ENCODE results near the gene TCF25. TPM values are rescaled to one million over a fixed set of nuclear protein-coding genes. Genes with fewer than 3 reads are reported as not detected.

Gene TCF25
- total RNA-seq, 1 experiment from 2014 or later: 298 TPM

DNA sequence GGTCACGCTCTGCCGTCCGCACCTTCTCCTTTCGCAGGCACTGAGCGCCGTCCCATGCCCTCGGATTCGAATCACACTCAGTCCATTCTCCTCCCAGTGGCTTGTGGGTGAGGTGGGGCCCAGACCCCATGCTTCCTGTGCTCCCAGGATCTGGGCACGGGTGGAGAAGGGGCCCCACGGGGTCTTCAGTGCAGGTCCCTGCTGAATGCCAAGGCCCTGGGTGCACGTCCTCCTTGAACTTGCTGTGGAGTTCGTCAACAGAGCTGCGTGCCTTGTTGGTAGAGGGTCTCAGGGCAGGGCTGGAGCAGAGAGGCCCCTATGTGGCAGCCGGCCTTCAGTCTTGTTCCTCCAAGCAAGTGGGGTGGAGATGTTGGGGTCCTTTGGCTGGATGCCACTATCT, 38.0 kb downstream of the TCF25 start:
- Histone ChIP-seq H3K9me3 (ENCODE audit: insufficient read depth, low read depth) (no peaks in the 10 kb centered on the region), H3K4me3 (no peak overlapping the region), H3F3A (ENCODE audit: insufficient read depth, low read depth) (peaks cover 25% of the 10 kb centered on the region; the same call in 1 of the 2 replicates), H2AFZ (no peak overlapping the region), H3K36me3 (ENCODE audit: low read depth) (peaks cover 6% of the 10 kb centered on the region; the same call in 1 of the 2 replicates), H4K20me1 (ENCODE audit: insufficient read depth) (no peaks in the 10 kb centered on the region; the same call in 1 of the 2 replicates), H3K79me2 (ENCODE audit: low read depth) (no peaks in the 10 kb centered on the region), H3K27ac (no peak overlapping the region), H3K9me2 (ENCODE audit: insufficient read depth) (no peaks in the 10 kb centered on the region), H3K4me1 (replicated peaks; ENCODE audit: insufficient read depth) (no peaks in the 10 kb centered on the region), H3K27me3 (ENCODE audit: insufficient read depth, low read depth) (no peaks in the 10 kb centered on the region), H3K4me2 (no peak overlapping the region)
- no peak for TF ChIP-seq EZH2 (IDR thresholded peaks at IDR 0.05; ENCODE audit: low read depth)
- TF ChIP-seq, protein P1, sequence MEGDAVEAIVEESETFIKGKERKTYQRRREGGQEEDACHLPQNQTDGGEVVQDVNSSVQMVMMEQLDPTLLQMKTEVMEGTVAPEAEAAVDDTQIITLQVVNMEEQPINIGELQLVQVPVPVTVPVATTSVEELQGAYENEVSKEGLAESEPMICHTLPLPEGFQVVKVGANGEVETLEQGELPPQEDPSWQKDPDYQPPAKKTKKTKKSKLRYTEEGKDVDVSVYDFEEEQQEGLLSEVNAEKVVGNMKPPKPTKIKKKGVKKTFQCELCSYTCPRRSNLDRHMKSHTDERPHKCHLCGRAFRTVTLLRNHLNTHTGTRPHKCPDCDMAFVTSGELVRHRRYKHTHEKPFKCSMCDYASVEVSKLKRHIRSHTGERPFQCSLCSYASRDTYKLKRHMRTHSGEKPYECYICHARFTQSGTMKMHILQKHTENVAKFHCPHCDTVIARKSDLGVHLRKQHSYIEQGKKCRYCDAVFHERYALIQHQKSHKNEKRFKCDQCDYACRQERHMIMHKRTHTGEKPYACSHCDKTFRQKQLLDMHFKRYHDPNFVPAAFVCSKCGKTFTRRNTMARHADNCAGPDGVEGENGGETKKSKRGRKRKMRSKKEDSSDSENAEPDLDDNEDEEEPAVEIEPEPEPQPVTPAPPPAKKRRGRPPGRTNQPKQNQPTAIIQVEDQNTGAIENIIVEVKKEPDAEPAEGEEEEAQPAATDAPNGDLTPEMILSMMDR (conservative IDR thresholded peaks at IDR 0.05): no peak
- ChIA-PET CTCF (no interaction called here), POLR2A (ENCODE audit: unreplicated experiment) (no interaction called here)
- BruUV-seq (replicated peaks): no TSS peak
- intact Hi-C loops (cut with micrococcal nuclease; ENCODE audit: unreplicated experiment): no loop called here
- no peak for DNase-seq

DNA sequence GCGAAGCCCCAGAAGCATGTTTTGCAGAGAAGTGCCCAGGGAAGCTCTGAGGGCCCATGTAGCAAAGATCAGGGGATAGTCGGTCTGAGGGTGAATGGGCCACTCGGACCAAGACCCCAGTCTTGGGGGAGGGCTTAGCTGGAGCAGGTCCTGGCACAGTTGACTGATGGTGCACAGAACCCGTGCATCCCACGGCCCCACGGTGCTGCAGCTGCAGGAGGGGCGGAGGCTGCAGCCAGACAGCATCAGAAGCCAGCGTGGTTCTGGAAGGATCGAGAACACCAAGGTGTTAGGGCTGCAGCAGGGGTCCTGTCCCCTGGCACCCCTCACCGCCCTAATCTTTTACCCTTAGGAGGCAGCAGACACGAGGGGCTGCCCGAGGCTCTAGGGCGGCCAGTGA, 38.8 kb downstream of the TCF25 start:
- Histone ChIP-seq H3K4me1 (replicated peaks; ENCODE audit: insufficient read depth) (peaks cover 2% of the 10 kb centered on the region), H3K36me3 (ENCODE audit: low read depth) (peaks cover 6% of the 10 kb centered on the region; the same call in 1 of the 2 replicates), H4K20me1 (ENCODE audit: insufficient read depth) (no peaks in the 10 kb centered on the region; the same call in 1 of the 2 replicates), H3K79me2 (ENCODE audit: low read depth) (no peaks in the 10 kb centered on the region), H3K4me2 (no peak overlapping the region), H3F3A (ENCODE audit: insufficient read depth, low read depth) (peaks cover 27% of the 10 kb centered on the region; the same call in 1 of the 2 replicates), H3K4me3 (no peak overlapping the region), H3K9me3 (ENCODE audit: insufficient read depth, low read depth) (no peaks in the 10 kb centered on the region), H3K27ac (no peak overlapping the region), H3K9me2 (ENCODE audit: insufficient read depth) (no peaks in the 10 kb centered on the region), H3K27me3 (ENCODE audit: insufficient read depth, low read depth) (no peaks in the 10 kb centered on the region), H2AFZ (no peak overlapping the region)
- ChIA-PET CTCF (no interaction called here), POLR2A (ENCODE audit: unreplicated experiment) (no interaction called here)
- intact Hi-C loops (cut with micrococcal nuclease; ENCODE audit: unreplicated experiment): no loop called here
- TF ChIP-seq, protein P1 (conservative IDR thresholded peaks at IDR 0.05): no peak
- no peak for TF ChIP-seq EZH2 (IDR thresholded peaks at IDR 0.05; ENCODE audit: low read depth)
- BruUV-seq (replicated peaks): no TSS peak
- no peak for DNase-seq

DNA sequence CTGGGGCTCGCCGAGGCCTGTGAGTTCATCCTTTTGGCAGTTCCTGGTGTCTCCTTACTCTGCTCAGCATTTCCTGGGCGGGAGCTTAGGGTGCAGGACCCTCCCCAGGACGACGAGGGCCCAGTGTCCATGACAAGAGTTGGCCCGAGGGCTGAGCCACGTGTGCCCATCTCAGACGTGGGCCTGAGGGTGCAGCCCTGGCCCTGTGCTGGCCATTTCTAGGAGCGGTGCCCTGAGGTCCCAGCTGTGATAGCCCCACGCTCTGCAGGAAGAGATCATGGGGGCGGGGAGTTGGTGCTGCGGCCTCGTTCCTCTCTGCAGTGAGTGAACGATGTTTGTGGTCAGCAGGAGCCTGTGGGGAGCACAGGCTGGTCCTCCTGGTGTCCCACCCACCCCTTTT, 39.2 kb downstream of the TCF25 start:
- ChIA-PET CTCF (no interaction called here), POLR2A (ENCODE audit: unreplicated experiment) (no interaction called here)
- Histone ChIP-seq H2AFZ (no peak overlapping the region), H3K27ac (no peak overlapping the region), H3K4me1 (replicated peaks; ENCODE audit: insufficient read depth) (peaks cover 7% of the 10 kb centered on the region), H4K20me1 (ENCODE audit: insufficient read depth) (no peaks in the 10 kb centered on the region; the same call in 1 of the 2 replicates), H3F3A (ENCODE audit: insufficient read depth, low read depth) (peaks cover 32% of the 10 kb centered on the region; the same call in 1 of the 2 replicates), H3K4me3 (no peak overlapping the region), H3K9me2 (ENCODE audit: insufficient read depth) (no peaks in the 10 kb centered on the region), H3K4me2 (no peak overlapping the region), H3K36me3 (ENCODE audit: low read depth) (peaks cover 6% of the 10 kb centered on the region; the same call in 1 of the 2 replicates), H3K79me2 (ENCODE audit: low read depth) (no peaks in the 10 kb centered on the region), H3K9me3 (ENCODE audit: insufficient read depth, low read depth) (no peaks in the 10 kb centered on the region), H3K27me3 (ENCODE audit: insufficient read depth, low read depth) (no peaks in the 10 kb centered on the region)
- TF ChIP-seq, protein P1 (conservative IDR thresholded peaks at IDR 0.05): no peak
- TF ChIP-seq EZH2 (IDR thresholded peaks at IDR 0.05; ENCODE audit: low read depth): no peak
- BruUV-seq (replicated peaks): no TSS peak
- intact Hi-C loops (cut with micrococcal nuclease; ENCODE audit: unreplicated experiment): no loop called here
- no peak for DNase-seq

Measured in PC-9 (cell line).